Ishikawa (cell line): ENCODE measurements around the gene AKAP8L.

Experiments used
- EGR1 ChIP-seq: IDR thresholded peaks from 2 replicates; pipeline ENCODE4 v1.6.1; 2012
- EP300 ChIP-seq: IDR thresholded peaks from 2 replicates; pipeline ENCODE4 v1.6.1; 2012; ENCODE audit warnings: borderline replicate concordance
- MAX ChIP-seq: IDR thresholded peaks from 2 replicates; pipeline ENCODE4 v1.6.1; 2012
- RAD21 ChIP-seq: IDR thresholded peaks from 2 replicates; pipeline ENCODE4 v1.6.1; 2012; ENCODE audit warnings: low read depth
- REST ChIP-seq: IDR thresholded peaks from 2 replicates; pipeline ENCODE4 v1.6.1; 2012; ENCODE audit warnings: low read depth, mild to moderate bottlenecking
- TAF1 ChIP-seq: IDR thresholded peaks from 2 replicates; pipeline ENCODE4 v1.6.1; 2012; ENCODE audit warnings: low read depth, mild to moderate bottlenecking
- USF1 ChIP-seq: IDR thresholded peaks from 2 replicates; pipeline ENCODE4 v1.6.1; 2012
- YY1 ChIP-seq: IDR thresholded peaks from 2 replicates; pipeline ENCODE4 v1.6.1; 2012; ENCODE audit warnings: low read depth
- ZBTB7A ChIP-seq: IDR thresholded peaks from 2 replicates; pipeline ENCODE4 v1.6.1; 2012; ENCODE audit warnings: low read depth

GRCh38 chr19:15442142-15442920 lies 23.5 kb upstream of the AKAP8L start:
- TF ChIP-seq USF1, result no peak
- no peak for TF ChIP-seq RAD21
- no peak for TF ChIP-seq EP300
- TF ChIP-seq MAX, result no peak
- no peak for TF ChIP-seq REST
- no peak for TF ChIP-seq EGR1
- no peak for TF ChIP-seq YY1
- no peak for TF ChIP-seq TAF1
- TF ChIP-seq ZBTB7A, result no peak
